Spleen (tissue), 7 donors: ENCODE data around the gene ELMO2.
A peak's percentile ranks its signal among the peaks of the same experiment; 100 is the strongest.

Experiments
- POLR2A ChIP-seq, 3 donors: fragments of 450-650 bp; IDR thresholded peaks; one replicate each; pipeline ENCODE4 v1.5.1; 2017; ENCODE audit warnings: antibody characterized with exemption in 3 of 3, mild to moderate bottlenecking in 1 of 3
- POLR2AphosphoS5 ChIP-seq, 3 donors: sonication (generic); formaldehyde crosslinking; IDR thresholded peaks; one replicate each; pipeline ENCODE4 v1.5.1; 2017; ENCODE audit warnings: antibody characterized with exemption in 3 of 3
- TF ChIP-seq, protein P1 (sequence below), 11 experiments: fragments of 200-600 bp in 7 of 11; fragments of 450-650 bp in 4 of 11; sonication (generic) in 4 of 11; IDR thresholded peaks in 8 of 11; conservative IDR thresholded peaks in 3 of 11; 1 replicate in 7 of 11; 2 replicates in 4 of 11; pipeline versions ENCODE4 v1.4.0 to v1.8.0; 2016 to 2021; ENCODE audit warnings: antibody characterized with exemption in 11 of 11, inconsistent platforms in 4 of 11, mild to moderate bottlenecking in 1 of 11
- donor health status: DM: no; HTN: no; CAD: no; lungs with moderate emphysema.
- donor health status: DM: no; HTN: no; CAD: no.
- donor health status: DM: no; HTN: no; CAD: no.

- TF ChIP-seq, protein P1, sequence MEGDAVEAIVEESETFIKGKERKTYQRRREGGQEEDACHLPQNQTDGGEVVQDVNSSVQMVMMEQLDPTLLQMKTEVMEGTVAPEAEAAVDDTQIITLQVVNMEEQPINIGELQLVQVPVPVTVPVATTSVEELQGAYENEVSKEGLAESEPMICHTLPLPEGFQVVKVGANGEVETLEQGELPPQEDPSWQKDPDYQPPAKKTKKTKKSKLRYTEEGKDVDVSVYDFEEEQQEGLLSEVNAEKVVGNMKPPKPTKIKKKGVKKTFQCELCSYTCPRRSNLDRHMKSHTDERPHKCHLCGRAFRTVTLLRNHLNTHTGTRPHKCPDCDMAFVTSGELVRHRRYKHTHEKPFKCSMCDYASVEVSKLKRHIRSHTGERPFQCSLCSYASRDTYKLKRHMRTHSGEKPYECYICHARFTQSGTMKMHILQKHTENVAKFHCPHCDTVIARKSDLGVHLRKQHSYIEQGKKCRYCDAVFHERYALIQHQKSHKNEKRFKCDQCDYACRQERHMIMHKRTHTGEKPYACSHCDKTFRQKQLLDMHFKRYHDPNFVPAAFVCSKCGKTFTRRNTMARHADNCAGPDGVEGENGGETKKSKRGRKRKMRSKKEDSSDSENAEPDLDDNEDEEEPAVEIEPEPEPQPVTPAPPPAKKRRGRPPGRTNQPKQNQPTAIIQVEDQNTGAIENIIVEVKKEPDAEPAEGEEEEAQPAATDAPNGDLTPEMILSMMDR (IDR thresholded peaks at IDR 0.05 in 8 of 11, conservative IDR thresholded peaks at IDR 0.05 in 3 of 11), result no peak
- TF ChIP-seq POLR2A (IDR thresholded peaks at IDR 0.05) (no peak), POLR2AphosphoS5 (IDR thresholded peaks at IDR 0.05) (peak in 1 of 3 donors; percentile 23)
Measured at GRCh38 chr20:46353500-46354206, 52.8 kb downstream of the ELMO2 start.
